Erythroblast (primary cell): ENCODE measurements around the gene ADAMTSL2.

ENCODE experiments used
- GATA1 ChIP-seq: IDR thresholded peaks from 2 replicates; pipeline ENCODE4 v1.6.1; 2011; ENCODE audit warnings: low read depth, mild to moderate bottlenecking, control low read depth, low read length, moderate library complexity
- POLR2A ChIP-seq: IDR thresholded peaks from 2 replicates; pipeline ENCODE4 v1.6.1; 2011; ENCODE audit warnings: mild to moderate bottlenecking, low read length

- TF ChIP-seq POLR2A, result no peak
- TF ChIP-seq GATA1, result no peak
These were observed 45.9 kb downstream of the ADAMTSL2 start for GRCh38 chr9:133580419-133580738.
